ENCODE data around the gene SMIM27.

GRCh38 chr9:32581512-32582143 is 29.5 kb downstream of the SMIM27 start:
- TF ChIP-seq CTCF (IDR thresholded peaks at IDR 0.05; ENCODE audit: low read depth, low read length), result peak; percentile 87
- TF ChIP-seq EZH2phosphoT487 (IDR thresholded peaks at IDR 0.05; ENCODE audit: low read depth), result no peak
